ENCODE results near the gene CELSR1.
"Not testable (repeated sequence)": the region's sequence is repeated elsewhere in the genome, so short reads cannot be mapped to it uniquely, and the experiment has no call there.

CELSR1 gene

GRCh38 chr22:46335201-46336118 is 202.0 kb downstream of the CELSR1 start, which contains the start of gene TRMU:
Gene TRMU, plus strand, starts transcription at chr22:46335714. Its CDS starts 51 bp downstream, at chr22:46335765.
- DNase-seq (ENCODE audit: low read depth in 2 of 2, low spot score in 1 of 2): peak; percentile 28 to 52

- no peak for DNase-seq (ENCODE audit: low read depth in 2 of 2, low spot score in 1 of 2)
Observed at GRCh38 chr22:46331496-46331895, 205.9 kb downstream of the CELSR1 start.

- no peak for DNase-seq (ENCODE audit: low read depth in 2 of 2, low spot score in 1 of 2)
Observed at GRCh38 chr22:46330426-46330825, 207.0 kb downstream of the CELSR1 start.

- DNase-seq (ENCODE audit: low read depth in 2 of 2, low spot score in 1 of 2): no peak
Observed at GRCh38 chr22:46329616-46330015, 207.8 kb downstream of the CELSR1 start.

GRCh38 chr22:46328797-46329196 is 208.6 kb downstream of the CELSR1 start:
- no peak for DNase-seq (ENCODE audit: low read depth in 2 of 2, low spot score in 1 of 2)

- no peak for DNase-seq (ENCODE audit: low read depth in 2 of 2, low spot score in 1 of 2)
Observed at GRCh38 chr22:46327691-46328465, 209.5 kb downstream of the CELSR1 start.

GRCh38 chr22:46326066-46326680 is 211.2 kb downstream of the CELSR1 start:
- DNase-seq (ENCODE audit: low read depth in 2 of 2, low spot score in 1 of 2): no peak

GRCh38 chr22:46323162-46323561 is 214.3 kb downstream of the CELSR1 start:
- DNase-seq (ENCODE audit: low read depth in 2 of 2, low spot score in 1 of 2): no peak

GRCh38 chr22:46322711-46323110 is 214.7 kb downstream of the CELSR1 start:
- no peak for DNase-seq (ENCODE audit: low read depth in 2 of 2, low spot score in 1 of 2)

GRCh38 chr22:46320716-46321386 is 216.6 kb downstream of the CELSR1 start:
- DNase-seq (ENCODE audit: low read depth in 2 of 2, low spot score in 1 of 2): no peak

- no peak for DNase-seq (ENCODE audit: low read depth in 2 of 2, low spot score in 1 of 2)
Observed at GRCh38 chr22:46320166-46320710, 217.2 kb downstream of the CELSR1 start.

GRCh38 chr22:46319319-46319718 is 218.1 kb downstream of the CELSR1 start:
- no peak for DNase-seq (ENCODE audit: low read depth in 2 of 2, low spot score in 1 of 2)

- DNase-seq (ENCODE audit: low read depth in 2 of 2, low spot score in 1 of 2): no peak
Observed at GRCh38 chr22:46318576-46318975, 218.8 kb downstream of the CELSR1 start.

GRCh38 chr22:46317646-46318045 is 219.8 kb downstream of the CELSR1 start:
- no peak for DNase-seq (ENCODE audit: low read depth in 2 of 2, low spot score in 1 of 2)

- no peak for DNase-seq (ENCODE audit: low read depth in 2 of 2, low spot score in 1 of 2)
Observed at GRCh38 chr22:46315976-46316375, 221.4 kb downstream of the CELSR1 start.

GRCh38 chr22:46312848-46313247 is 224.6 kb downstream of the CELSR1 start:
- DNase-seq (ENCODE audit: low read depth in 2 of 2, low spot score in 1 of 2): not testable (repeated sequence)

- no peak for DNase-seq (ENCODE audit: low read depth in 2 of 2, low spot score in 1 of 2)
Observed at GRCh38 chr22:46312056-46312455, 225.4 kb downstream of the CELSR1 start.

Measured in stimulated activated CD8-positive, alpha-beta memory T cell treated with anti-CD3 and anti-CD28 coated beads, Interleukin-4, amount 100 ng/mL, for 1 hour (primary cell).